Ascending aorta (tissue), 2 donors: ENCODE data around the gene FRMD3. TPM values are rescaled to one million over a fixed set of nuclear protein-coding genes. Genes with fewer than 3 reads are reported as not detected.

Experiments
- DNase-seq, 2 donors: peaks; one replicate each; pipeline ENCODE4 v3.0.0-alpha.2; 2019; ENCODE audit warnings: low spot score in 2 of 2
- H3K27ac ChIP-seq, 2 donors: fragments of 200-600 bp; sonication (generic); one replicate each; pipeline ENCODE4 v1.5.1; 2016 to 2017; ENCODE audit warnings: mild to moderate bottlenecking in 1 of 2
- H3K27me3 ChIP-seq: fragments of 200-600 bp; sonication (generic); one replicate; pipeline ENCODE4 v1.5.1; 2017
- H3K36me3 ChIP-seq, 2 donors: fragments of 200-600 bp; sonication (generic); one replicate each; pipeline ENCODE4 v1.5.1; 2016
- H3K4me1 ChIP-seq, 2 donors: fragments of 200-600 bp; sonication (generic); one replicate each; pipeline ENCODE4 v1.5.1; 2016 to 2017; ENCODE audit warnings: mild to moderate bottlenecking in 1 of 2
- H3K4me3 ChIP-seq, 2 donors: fragments of 200-600 bp; sonication (generic); one replicate each; pipeline ENCODE4 v1.5.1; 2016 to 2017; ENCODE audit warnings: mild to moderate bottlenecking in 1 of 2
- H3K9me3 ChIP-seq, 2 donors: fragments of 200-600 bp; sonication (generic); one replicate each; pipeline ENCODE4 v1.5.1; 2016
- intact Hi-C: fragments of 100-400 bp; cut with DNase I; formaldehyde crosslinking; loops from one replicate; pipeline ENCODE4 v1.15.1; 2023
- total RNA-seq: library from RNA; depleted of rRNA; stranded (reverse); fragments of >200 nt; gene quantifications from one replicate; pipeline ENCODE4 v1.1.0, GENCODE V29; 2016
- TF ChIP-seq, protein P1 (sequence below), 3 experiments: fragments of 200-600 bp in 2 of 3; fragments of 450-650 bp in 1 of 3; sonication (generic) in 2 of 3; IDR thresholded peaks; one replicate each; pipeline ENCODE4 v1.5.1; 2016 to 2019; ENCODE audit warnings: antibody characterized with exemption in 3 of 3, mild to moderate bottlenecking in 1 of 3, moderate library complexity in 1 of 3

The FRMD3 gene
- total RNA-seq, 1 donor from 2014 or later: 8.5 TPM

DNA sequence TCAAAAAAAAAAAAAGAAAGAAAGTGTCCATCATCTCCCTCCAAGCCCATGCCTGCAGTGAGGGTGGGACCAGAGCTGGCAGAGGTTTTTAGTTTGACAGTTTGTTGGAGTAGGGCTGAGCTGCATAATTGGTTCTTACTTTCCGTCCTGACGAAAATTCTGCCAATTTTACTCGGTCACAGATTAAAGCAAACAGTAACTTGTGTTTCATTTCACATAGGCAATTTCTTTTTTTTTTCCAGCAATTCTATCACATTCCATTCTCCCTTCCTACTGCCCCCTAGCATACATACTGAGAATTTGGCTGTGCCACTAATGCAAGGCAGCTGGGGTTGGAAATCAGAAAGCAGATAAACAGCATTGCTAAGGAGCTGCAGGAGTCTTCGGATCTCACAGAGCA, 132.4 kb downstream of the FRMD3 start:
- Histone ChIP-seq H3K4me1 (no peaks in the 10 kb centered on the region), H3K4me3 (no peak overlapping the region), H3K9me3 (peaks cover 0 to 9% of the 10 kb centered on the region in 2 donors), H3K27me3 (no peaks in the 10 kb centered on the region), H3K36me3 (no peaks in the 10 kb centered on the region), H3K27ac (no peak overlapping the region)
- no peak for DNase-seq
- intact Hi-C loops: no loop called here
- TF ChIP-seq, protein P1, sequence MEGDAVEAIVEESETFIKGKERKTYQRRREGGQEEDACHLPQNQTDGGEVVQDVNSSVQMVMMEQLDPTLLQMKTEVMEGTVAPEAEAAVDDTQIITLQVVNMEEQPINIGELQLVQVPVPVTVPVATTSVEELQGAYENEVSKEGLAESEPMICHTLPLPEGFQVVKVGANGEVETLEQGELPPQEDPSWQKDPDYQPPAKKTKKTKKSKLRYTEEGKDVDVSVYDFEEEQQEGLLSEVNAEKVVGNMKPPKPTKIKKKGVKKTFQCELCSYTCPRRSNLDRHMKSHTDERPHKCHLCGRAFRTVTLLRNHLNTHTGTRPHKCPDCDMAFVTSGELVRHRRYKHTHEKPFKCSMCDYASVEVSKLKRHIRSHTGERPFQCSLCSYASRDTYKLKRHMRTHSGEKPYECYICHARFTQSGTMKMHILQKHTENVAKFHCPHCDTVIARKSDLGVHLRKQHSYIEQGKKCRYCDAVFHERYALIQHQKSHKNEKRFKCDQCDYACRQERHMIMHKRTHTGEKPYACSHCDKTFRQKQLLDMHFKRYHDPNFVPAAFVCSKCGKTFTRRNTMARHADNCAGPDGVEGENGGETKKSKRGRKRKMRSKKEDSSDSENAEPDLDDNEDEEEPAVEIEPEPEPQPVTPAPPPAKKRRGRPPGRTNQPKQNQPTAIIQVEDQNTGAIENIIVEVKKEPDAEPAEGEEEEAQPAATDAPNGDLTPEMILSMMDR (IDR thresholded peaks at IDR 0.05): no peak

DNA sequence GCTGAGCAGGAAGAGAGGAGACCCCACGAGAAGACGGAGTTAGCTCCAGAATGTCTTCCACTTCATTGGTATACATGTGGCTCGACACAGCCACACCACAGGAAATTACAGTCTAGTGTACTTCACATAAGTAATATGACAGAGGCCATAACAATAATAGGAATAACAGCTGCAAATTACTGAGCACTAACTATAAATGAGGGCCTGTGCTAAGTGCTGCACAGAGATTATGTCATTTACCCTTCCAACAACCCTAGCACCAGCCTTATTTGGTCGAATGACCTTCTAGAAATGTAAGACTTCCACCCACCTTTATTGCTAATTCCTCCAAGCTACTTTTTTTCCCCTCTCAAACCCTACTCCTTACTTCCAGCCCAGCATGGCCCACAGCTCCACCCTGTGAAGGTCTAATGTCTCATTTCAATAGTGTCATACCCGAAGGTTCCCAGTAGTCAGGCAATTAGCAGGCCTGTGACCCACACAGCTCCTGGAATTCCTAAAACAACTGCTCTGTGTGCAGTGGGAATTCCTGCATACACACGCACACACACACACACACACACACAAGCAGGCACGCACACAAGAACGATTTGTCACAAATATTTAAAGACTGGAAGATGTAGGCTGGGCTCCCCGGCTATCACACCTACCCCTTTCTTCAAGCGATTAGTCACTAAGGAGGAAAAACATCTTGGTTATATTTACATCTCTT, 134.5 kb downstream of the FRMD3 start:
- intact Hi-C loops: no loop called here
- no peak overlapping the region for H3K4me3 ChIP-seq
- H3K4me1 ChIP-seq: no peaks in the 10 kb centered on the region
- DNase-seq: no peak
- H3K27ac ChIP-seq: no peak overlapping the region
- TF ChIP-seq, protein P1 (IDR thresholded peaks at IDR 0.05): no peak
- no peaks in the 10 kb centered on the region for H3K27me3 ChIP-seq
- H3K36me3 ChIP-seq: no peaks in the 10 kb centered on the region
- peaks cover 0 to 9% of the 10 kb centered on the region in 2 donors for H3K9me3 ChIP-seq

DNA sequence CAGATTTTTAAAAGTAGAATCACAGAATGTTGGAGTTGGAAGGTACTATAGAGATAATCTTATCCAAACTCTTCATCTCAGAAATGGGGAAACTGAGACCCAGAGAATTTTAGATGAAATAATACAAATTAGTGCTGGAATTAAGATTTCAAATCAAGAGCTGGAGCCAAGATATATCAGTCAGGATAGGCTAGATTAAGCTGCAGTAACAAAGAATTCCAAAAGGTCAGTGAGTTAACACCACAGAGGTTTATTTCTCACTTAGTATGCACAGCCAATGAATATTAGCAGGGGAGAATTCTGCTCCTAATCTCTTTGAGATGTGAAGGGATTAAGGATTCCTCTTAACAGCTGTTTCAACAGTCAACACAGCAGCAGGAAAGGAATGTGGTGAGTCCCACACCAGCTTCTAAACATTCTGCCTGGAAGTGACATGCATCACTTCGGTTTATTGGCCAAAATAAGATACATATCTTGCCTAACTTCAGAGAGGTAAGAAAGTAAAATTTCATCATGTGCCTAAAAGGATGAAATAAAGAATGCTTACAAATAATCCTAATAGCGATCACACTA, 136.8 kb downstream of the FRMD3 start:
- no peak overlapping the region for H3K27ac ChIP-seq
- TF ChIP-seq, protein P1 (IDR thresholded peaks at IDR 0.05): no peak
- H3K9me3 ChIP-seq: no peaks in the 10 kb centered on the region
- no peaks in the 10 kb centered on the region for H3K36me3 ChIP-seq
- no peak for DNase-seq
- intact Hi-C loops: no loop called here
- no peaks in the 10 kb centered on the region for H3K27me3 ChIP-seq
- no peaks in the 10 kb centered on the region for H3K4me1 ChIP-seq
- no peak overlapping the region for H3K4me3 ChIP-seq

DNA sequence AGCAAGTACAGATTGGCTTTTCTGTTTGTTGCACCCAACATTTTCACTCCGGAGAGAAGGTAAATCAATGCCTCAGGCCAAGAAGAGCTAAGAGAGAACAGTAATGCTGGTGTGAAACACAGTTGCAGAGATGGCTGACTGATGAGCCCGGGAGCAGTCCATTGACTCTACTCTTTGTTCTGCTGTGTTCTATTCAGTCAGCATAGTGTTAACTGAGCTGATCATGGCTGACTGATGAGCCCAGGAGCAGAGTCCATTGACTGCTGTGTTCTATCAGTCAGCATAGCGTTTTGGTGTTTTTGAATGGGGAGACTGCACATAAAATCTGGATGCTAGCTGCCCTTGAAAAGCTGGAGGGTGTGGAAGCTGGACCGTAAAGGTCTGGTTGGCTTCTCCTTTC, 141.4 kb downstream of the FRMD3 start:
- Histone ChIP-seq H3K27ac (no peak overlapping the region), H3K36me3 (no peaks in the 10 kb centered on the region), H3K4me3 (no peak overlapping the region), H3K27me3 (no peaks in the 10 kb centered on the region), H3K9me3 (no peaks in the 10 kb centered on the region), H3K4me1 (no peaks in the 10 kb centered on the region)
- intact Hi-C loops: no loop called here
- TF ChIP-seq, protein P1 (IDR thresholded peaks at IDR 0.05): no peak
- DNase-seq: no peak

DNA sequence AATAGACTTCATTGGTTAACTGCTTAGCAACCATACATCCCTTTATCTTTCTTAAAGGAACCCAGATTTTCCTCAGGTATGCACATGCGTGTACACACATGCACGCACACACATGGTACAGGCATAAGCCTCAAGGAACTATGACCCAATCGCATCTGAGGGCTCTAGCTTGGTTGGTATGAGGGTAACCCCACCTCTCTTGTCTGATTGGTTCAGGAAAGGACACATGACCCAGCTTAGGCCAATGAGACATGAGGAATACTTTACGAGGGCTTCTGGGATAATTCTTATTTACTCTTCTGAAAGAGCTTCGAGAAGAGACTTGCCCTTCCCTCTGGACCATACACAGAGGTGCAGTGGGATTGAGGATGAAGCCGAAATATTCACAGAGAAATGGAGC, 141.9 kb downstream of the FRMD3 start:
- TF ChIP-seq, protein P1 (IDR thresholded peaks at IDR 0.05): no peak
- H3K27ac ChIP-seq: no peak overlapping the region
- no peak for DNase-seq
- no peaks in the 10 kb centered on the region for H3K36me3 ChIP-seq
- no peaks in the 10 kb centered on the region for H3K4me1 ChIP-seq
- H3K27me3 ChIP-seq: no peaks in the 10 kb centered on the region
- H3K4me3 ChIP-seq: no peak overlapping the region
- intact Hi-C loops: no loop called here
- H3K9me3 ChIP-seq: no peaks in the 10 kb centered on the region
